Activated naive CD8-positive, alpha-beta T cell treated with anti-CD3 and anti-CD28 coated beads, Interleukin-2, amount 50 U/mL, for 24 hours (primary cell): Measurements from ENCODE around the gene IL19.
"Not testable (repeated sequence)": the region's sequence is repeated elsewhere in the genome, so short reads cannot be mapped to it uniquely, and the experiment has no call there.

ENCODE experiments used
- ATAC-seq: fragments of 150-1000 bp; cut with Tn5 transposase; one replicate; pipeline ENCODE4 v1.10.0; 2021
- DNase-seq: peaks from one replicate; pipeline ENCODE4 v3.0.0; 2021
- H3K27ac Mint-ChIP-seq: one replicate; pipeline ENCODE4 v1.8.0; 2021; ENCODE audit warnings: mild to moderate bottlenecking, mixed read lengths
- H3K27me3 Mint-ChIP-seq: one replicate; pipeline ENCODE4 v1.8.0; 2021; ENCODE audit warnings: mixed read lengths
- H3K36me3 Mint-ChIP-seq: one replicate; pipeline ENCODE4 v1.8.0; 2021; ENCODE audit warnings: low read depth, mixed read lengths
- H3K4me1 Mint-ChIP-seq: one replicate; pipeline ENCODE4 v1.8.0; 2021; ENCODE audit warnings: mixed read lengths
- H3K4me3 Mint-ChIP-seq: one replicate; pipeline ENCODE4 v1.8.0; 2021; ENCODE audit warnings: mild to moderate bottlenecking, moderate library complexity, mixed read lengths
- H3K9me3 Mint-ChIP-seq: one replicate; pipeline ENCODE4 v1.8.0; 2021; ENCODE audit warnings: mixed read lengths

The IL19 gene

GRCh38 chr1:206834217-206834616 is 63.6 kb downstream of the IL19 start:
- Mint-ChIP-seq H3K9me3 (no peaks in the 10 kb centered on the region), H3K27ac (no peak overlapping the region), H3K36me3 (no peaks in the 10 kb centered on the region), H3K27me3 (peaks cover 4% of the 10 kb centered on the region), H3K4me1 (peaks cover 27% of the 10 kb centered on the region), H3K4me3 (no peak overlapping the region)
- ATAC-seq (no peak), DNase-seq (no peak)

DNA sequence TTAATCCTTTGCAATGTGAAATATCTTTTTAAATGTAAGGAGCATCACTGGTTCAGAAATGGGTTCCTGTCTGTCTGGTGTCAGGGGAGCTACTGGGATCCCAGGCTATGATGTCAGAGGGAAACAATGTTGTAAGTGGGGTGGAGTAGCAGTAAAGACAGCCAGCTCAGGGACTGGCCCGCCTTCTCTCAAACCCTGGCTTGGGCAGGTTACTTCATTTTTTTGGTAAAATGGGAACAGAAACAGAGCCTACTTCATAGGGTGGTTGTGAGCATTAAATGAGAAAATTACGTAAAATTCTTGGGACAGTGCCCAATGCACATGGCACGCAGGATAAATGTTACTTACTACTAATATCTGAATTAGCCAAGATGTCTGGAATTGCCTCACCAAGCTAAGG is 64.1 kb downstream of the IL19 start:
- H3K27ac Mint-ChIP-seq: no peak overlapping the region
- DNase-seq: no peak
- peaks cover 4% of the 10 kb centered on the region for H3K27me3 Mint-ChIP-seq
- no peak for ATAC-seq
- H3K4me1 Mint-ChIP-seq: peaks cover 22% of the 10 kb centered on the region
- no peak overlapping the region for H3K4me3 Mint-ChIP-seq
- H3K9me3 Mint-ChIP-seq: no peaks in the 10 kb centered on the region
- H3K36me3 Mint-ChIP-seq: no peaks in the 10 kb centered on the region

DNA sequence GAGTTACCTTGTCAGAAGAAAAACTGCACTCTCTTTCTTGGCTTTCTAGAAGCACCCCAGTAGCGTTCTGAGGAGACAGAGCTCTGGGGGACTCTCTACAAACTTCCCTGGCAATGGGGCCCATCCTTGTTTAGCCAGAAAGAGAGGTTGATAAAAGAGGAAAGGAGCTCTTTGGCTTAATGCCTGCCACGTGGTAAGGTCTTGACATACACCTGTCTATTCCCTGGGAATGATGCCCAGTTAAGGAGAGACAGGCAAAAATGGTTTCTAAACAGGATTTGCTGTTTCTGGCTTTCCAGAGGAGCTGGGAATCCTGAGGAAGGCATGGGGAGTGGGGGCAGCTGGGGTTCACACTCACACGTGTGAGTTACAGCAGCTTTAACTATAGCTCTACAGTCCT is 64.6 kb downstream of the IL19 start:
- Mint-ChIP-seq H3K9me3 (no peaks in the 10 kb centered on the region), H3K27ac (no peak overlapping the region), H3K36me3 (no peaks in the 10 kb centered on the region), H3K27me3 (peaks cover 4% of the 10 kb centered on the region), H3K4me3 (no peak overlapping the region), H3K4me1 (peaks cover 17% of the 10 kb centered on the region)
- no peak for ATAC-seq
- DNase-seq: no peak

- no peak for ATAC-seq
- Mint-ChIP-seq H3K27me3 (peaks cover 4% of the 10 kb centered on the region), H3K9me3 (no peaks in the 10 kb centered on the region), H3K27ac (no peak overlapping the region), H3K4me3 (no peak overlapping the region), H3K4me1 (peaks cover 18% of the 10 kb centered on the region), H3K36me3 (no peaks in the 10 kb centered on the region)
- DNase-seq: no peak
Measured at GRCh38 chr1:206836111-206836510, 65.5 kb downstream of the IL19 start.

GRCh38 chr1:206839006-206839560 is 68.5 kb downstream of the IL19 start:
- no peak overlapping the region for H3K4me3 Mint-ChIP-seq
- H3K4me1 Mint-ChIP-seq: peaks cover 5% of the 10 kb centered on the region
- ATAC-seq (no peak), DNase-seq (no peak)
- H3K27ac Mint-ChIP-seq: no peak overlapping the region
- no peaks in the 10 kb centered on the region for H3K36me3 Mint-ChIP-seq
- peaks cover 4% of the 10 kb centered on the region for H3K27me3 Mint-ChIP-seq
- no peaks in the 10 kb centered on the region for H3K9me3 Mint-ChIP-seq

GRCh38 chr1:206839857-206840256 is 69.3 kb downstream of the IL19 start:
- DNase-seq (no peak), ATAC-seq (no peak)
- Mint-ChIP-seq H3K4me3 (no peak overlapping the region), H3K9me3 (no peaks in the 10 kb centered on the region), H3K36me3 (no peaks in the 10 kb centered on the region), H3K27ac (no peak overlapping the region), H3K4me1 (peaks cover 5% of the 10 kb centered on the region), H3K27me3 (peaks cover 4% of the 10 kb centered on the region)

DNA sequence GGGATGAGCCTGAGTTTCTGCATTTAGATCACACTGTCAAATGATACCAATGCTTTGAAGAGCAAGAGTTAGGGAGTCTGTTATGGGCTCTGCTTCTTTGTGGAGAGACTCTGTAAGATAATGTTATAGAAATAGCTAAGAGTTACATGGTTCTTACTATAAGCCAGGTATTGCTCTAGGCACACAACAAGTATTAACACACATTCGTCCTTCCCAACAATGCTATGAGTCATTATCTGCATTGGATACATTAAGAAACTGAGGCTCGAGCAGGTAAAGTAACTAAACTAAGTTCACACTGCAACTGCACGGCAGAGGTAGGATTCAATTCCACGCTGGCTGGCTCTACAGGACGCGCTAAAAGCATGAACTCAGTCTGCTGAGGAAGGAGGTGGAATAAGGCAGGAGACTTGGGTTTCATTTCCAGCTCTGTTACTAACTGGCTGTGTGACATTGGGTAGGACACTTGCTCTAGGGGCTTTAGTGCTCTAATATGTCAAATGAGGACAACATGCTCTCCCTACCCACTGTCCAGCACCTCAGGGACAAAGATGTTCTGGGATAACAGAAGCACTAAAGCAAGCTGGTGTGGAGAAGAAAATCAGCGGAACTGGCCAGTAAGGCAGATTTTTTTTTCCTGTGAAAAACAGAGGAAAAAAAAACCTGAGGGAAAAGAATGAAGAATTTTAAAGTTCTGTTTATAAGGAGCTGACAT is 71.2 kb downstream of the IL19 start:
- DNase-seq (no peak), ATAC-seq (no peak)
- Mint-ChIP-seq H3K27me3 (peaks cover 4% of the 10 kb centered on the region), H3K4me3 (no peak overlapping the region), H3K9me3 (no peaks in the 10 kb centered on the region), H3K27ac (no peak overlapping the region), H3K4me1 (peaks cover 5% of the 10 kb centered on the region), H3K36me3 (no peaks in the 10 kb centered on the region)

DNA sequence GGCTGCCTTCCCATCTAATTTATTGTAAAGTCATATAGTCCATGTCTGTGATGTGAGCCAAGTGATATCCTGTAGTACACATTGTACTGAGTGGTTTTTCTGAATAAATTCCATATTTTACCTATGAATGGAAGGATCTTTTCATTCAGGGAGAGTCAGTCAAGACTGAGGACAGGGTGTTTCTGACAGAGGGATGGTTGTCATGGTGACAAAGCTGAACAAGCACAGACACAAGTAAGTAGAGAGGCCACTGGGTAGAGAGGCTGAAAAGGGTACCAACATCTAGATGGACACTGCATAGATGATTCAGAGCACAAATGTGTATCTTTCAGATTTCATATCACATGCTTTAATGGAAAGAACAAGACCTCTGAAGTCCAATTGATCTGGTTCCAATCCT is 72.3 kb downstream of the IL19 start:
- DNase-seq (no peak), ATAC-seq (no peak)
- Mint-ChIP-seq H3K27ac (no peak overlapping the region), H3K9me3 (no peaks in the 10 kb centered on the region), H3K36me3 (no peaks in the 10 kb centered on the region), H3K4me3 (no peak overlapping the region), H3K27me3 (no peaks in the 10 kb centered on the region), H3K4me1 (peaks cover 5% of the 10 kb centered on the region)

DNA sequence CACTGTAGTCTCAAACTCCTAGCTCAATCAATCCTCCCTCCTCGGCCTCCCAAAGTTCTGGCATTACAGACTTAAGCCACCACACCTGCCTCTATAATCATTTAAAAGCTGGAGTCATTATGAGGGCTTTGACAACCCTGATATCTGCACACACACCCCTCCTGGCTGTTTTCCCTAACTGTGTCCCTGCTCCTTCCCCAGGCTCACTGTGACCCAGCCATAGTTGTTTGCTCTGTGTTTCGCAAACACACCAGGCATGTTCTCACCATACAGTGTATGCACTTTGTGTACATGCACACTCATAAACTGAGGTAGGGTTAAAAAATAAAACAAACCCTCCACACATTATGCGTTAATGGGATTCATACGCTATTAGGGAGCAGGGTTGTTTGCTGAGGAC is 73.1 kb downstream of the IL19 start:
- H3K27me3 Mint-ChIP-seq: peaks cover 3% of the 10 kb centered on the region
- H3K36me3 Mint-ChIP-seq: no peaks in the 10 kb centered on the region

DNA sequence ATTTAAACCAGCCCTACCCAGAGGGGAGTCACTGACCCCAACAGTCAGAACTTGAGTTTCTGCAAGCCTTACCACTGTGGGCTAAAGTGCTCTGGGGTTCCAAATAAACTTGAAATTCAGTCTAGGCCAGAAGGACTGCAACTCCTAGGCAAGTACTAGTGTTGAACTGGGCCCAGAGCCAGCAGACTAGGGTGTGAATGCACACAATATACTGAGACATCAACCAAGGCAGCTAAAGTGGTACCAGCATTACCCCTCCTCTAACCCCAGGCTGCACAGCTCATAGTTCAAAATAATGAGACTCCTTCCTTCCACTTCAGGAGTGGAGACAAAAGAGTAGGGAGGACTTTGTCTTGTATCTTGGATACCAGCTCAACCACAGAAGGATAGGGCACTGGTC is 75.9 kb downstream of the IL19 start:
- H3K4me3 Mint-ChIP-seq: no peak overlapping the region
- H3K4me1 Mint-ChIP-seq: no peaks in the 10 kb centered on the region
- no peaks in the 10 kb centered on the region for H3K36me3 Mint-ChIP-seq
- no peaks in the 10 kb centered on the region for H3K9me3 Mint-ChIP-seq
- no peak for ATAC-seq
- peaks cover 8% of the 10 kb centered on the region for H3K27me3 Mint-ChIP-seq
- H3K27ac Mint-ChIP-seq: no peak overlapping the region
- DNase-seq: no peak

More for the DNA sequence above, 73.1 kb downstream of the IL19 start:
- no peaks in the 10 kb centered on the region for H3K9me3 Mint-ChIP-seq
- no peak overlapping the region for H3K4me3 Mint-ChIP-seq
- H3K27ac Mint-ChIP-seq: no peak overlapping the region
- H3K4me1 Mint-ChIP-seq: peaks cover 5% of the 10 kb centered on the region
- ATAC-seq: no peak
- no peak for DNase-seq

DNA sequence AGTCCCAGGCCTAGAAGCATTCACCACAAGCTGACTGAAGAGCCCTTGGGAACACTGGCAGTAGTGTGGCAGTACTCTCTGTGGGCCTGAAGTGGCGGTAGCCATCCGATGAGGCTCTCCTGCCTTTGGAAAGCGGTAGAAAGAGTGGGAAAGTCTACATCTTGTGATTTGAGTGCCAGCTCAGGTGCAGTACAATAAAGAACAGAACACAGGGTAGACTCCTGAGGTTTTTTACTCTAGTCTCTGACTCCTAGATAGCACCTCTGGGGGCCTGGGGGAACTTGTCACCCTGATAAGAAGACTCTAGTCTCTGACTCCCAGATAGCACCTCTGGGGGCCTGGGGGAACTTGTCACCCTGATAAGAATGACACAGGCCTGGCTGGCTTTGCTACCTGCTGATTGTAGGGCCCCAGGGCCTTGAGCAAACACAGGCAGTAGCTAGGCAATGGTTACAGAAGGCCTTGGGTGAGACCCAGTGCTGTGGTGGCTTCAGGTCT is 76.8 kb downstream of the IL19 start:
- no peak overlapping the region for H3K27ac Mint-ChIP-seq
- H3K9me3 Mint-ChIP-seq: no peaks in the 10 kb centered on the region
- DNase-seq (no peak), ATAC-seq (no peak)
- H3K36me3 Mint-ChIP-seq: no peaks in the 10 kb centered on the region
- no peaks in the 10 kb centered on the region for H3K4me1 Mint-ChIP-seq
- no peak overlapping the region for H3K4me3 Mint-ChIP-seq
- H3K27me3 Mint-ChIP-seq: peaks cover 8% of the 10 kb centered on the region

GRCh38 chr1:206847946-206848345 is 77.4 kb downstream of the IL19 start:
- no peak overlapping the region for H3K4me3 Mint-ChIP-seq
- no peak for DNase-seq
- H3K27ac Mint-ChIP-seq: no peak overlapping the region
- peaks cover 8% of the 10 kb centered on the region for H3K27me3 Mint-ChIP-seq
- ATAC-seq: no peak
- no peaks in the 10 kb centered on the region for H3K9me3 Mint-ChIP-seq
- no peaks in the 10 kb centered on the region for H3K36me3 Mint-ChIP-seq
- H3K4me1 Mint-ChIP-seq: no peaks in the 10 kb centered on the region

DNA sequence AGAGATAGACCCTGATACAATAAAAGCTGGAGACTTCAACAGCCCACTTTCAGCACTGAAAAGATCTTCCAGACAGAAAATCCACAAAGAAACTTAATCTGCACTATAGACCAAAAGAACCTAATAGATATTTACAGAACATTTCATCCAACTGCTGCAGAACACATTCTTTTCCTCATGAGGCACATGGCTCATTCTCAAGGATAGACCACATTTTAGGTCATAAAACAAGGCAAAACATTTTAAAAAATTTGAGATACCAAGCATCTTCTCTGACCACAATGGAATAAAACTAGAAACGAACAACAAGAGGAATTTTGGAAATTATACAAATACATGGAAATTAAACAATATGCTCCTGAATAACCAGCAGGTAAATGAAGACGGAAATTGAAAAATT is 79.8 kb downstream of the IL19 start:
- no peaks in the 10 kb centered on the region for H3K9me3 Mint-ChIP-seq
- H3K27me3 Mint-ChIP-seq: peaks cover 8% of the 10 kb centered on the region
- ATAC-seq: no peak

DNA sequence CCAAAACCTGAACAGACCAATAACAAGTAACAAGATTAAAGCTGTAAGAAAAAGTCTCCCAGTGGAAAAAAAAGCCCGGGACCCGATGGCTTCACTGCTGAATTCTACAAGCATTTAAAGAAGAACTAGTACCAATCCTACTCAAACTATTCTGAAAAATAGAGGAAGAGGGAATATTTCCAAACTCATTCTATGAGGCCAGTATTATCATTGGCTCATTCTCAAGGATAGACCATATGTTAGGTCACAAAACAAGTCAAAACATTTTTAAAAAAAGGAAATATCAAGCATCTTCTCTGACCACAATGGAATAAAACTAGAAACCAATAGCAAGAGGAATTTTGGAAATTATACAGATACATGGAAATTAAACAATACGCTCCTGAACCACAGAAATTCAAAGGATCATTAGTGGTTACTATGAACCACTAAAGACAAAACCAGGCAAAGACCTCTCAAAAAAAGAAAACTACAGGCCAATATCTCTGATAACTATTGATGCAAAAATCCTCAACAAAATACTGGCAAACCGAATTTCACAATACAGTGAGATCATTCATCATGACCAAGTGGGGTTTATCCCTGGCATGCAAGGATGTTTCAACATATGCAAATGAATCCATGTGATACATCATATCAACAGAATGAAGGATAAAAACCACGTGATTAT is 80.9 kb downstream of the IL19 start:
- DNase-seq (no peak), ATAC-seq (no peak)
- peaks cover 2% of the 10 kb centered on the region for H3K4me1 Mint-ChIP-seq
- H3K36me3 Mint-ChIP-seq: no peaks in the 10 kb centered on the region
- peaks cover 8% of the 10 kb centered on the region for H3K27me3 Mint-ChIP-seq
- no peak overlapping the region for H3K4me3 Mint-ChIP-seq
- H3K27ac Mint-ChIP-seq: no peak overlapping the region
- no peaks in the 10 kb centered on the region for H3K9me3 Mint-ChIP-seq

More for the DNA sequence above, 79.8 kb downstream of the IL19 start:
- Mint-ChIP-seq H3K4me1 (no peaks in the 10 kb centered on the region), H3K36me3 (no peaks in the 10 kb centered on the region), H3K27ac (no peak overlapping the region), H3K4me3 (no peak overlapping the region)
- no peak for DNase-seq

DNA sequence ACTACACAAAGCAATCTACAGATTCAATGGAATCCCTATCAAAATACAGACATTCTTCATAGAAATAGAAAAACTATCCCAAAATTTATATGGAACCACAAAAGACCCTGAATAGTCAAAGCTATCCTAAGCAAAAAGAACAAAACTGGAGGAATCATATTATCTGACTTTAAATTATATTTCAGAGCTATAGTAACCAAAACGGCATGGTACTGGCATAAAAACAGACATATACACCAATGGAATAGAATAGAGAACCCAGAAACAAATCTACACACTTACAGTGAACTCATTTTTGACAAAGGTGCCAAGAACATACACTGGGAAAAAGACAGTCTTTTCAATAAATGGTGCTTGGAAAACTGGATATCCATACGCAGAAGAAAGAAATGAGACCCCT is 82.1 kb downstream of the IL19 start:
- not testable (repeated sequence) for H3K36me3 Mint-ChIP-seq, ATAC-seq, H3K27me3 Mint-ChIP-seq

More for the DNA sequence above, 82.1 kb downstream of the IL19 start:
- not testable (repeated sequence) for H3K4me3 Mint-ChIP-seq, H3K9me3 Mint-ChIP-seq, DNase-seq, H3K4me1 Mint-ChIP-seq, H3K27ac Mint-ChIP-seq
